ACC112 (cell line): ENCODE results near the gene RILPL1.
"Not testable (repeated sequence)": the region's sequence is repeated elsewhere in the genome, so short reads cannot be mapped to it uniquely, and the experiment has no call there.

Source experiments
- H2AFZ ChIP-seq: fragments of 200-600 bp; sonication (generic); one replicate; pipeline ENCODE4 v1.6.0; 2017; ENCODE audit warnings: antibody characterized with exemption, low read length; ENCODE audit not compliant: unreplicated experiment
- H3K27ac ChIP-seq: fragments of 200-600 bp; sonication (generic); 2 replicates; pipeline ENCODE4 v1.5.1; 2014; ENCODE audit warnings: low read depth, mild to moderate bottlenecking, antibody characterized with exemption, low read length, moderate library complexity
- H3K27me3 ChIP-seq: fragments of 200-600 bp; sonication (generic); 2 replicates; pipeline ENCODE4 v1.6.1; 2014; ENCODE audit warnings: mild to moderate bottlenecking, antibody characterized with exemption, low read length, moderate library complexity, mixed read lengths; ENCODE audit not compliant: insufficient read depth
- H3K36me3 ChIP-seq: fragments of 200-600 bp; sonication (generic); 2 replicates; pipeline ENCODE4 v1.6.1; 2016; ENCODE audit warnings: mild to moderate bottlenecking, antibody characterized with exemption, low read length, moderate library complexity, mixed read lengths; ENCODE audit not compliant: insufficient read depth
- H3K4me1 ChIP-seq: fragments of 200-600 bp; sonication (generic); one replicate; pipeline ENCODE4 v1.6.1; 2016; ENCODE audit warnings: low read length, mixed read lengths; ENCODE audit not compliant: insufficient read depth, unreplicated experiment, control insufficient read depth
- H3K4me3 ChIP-seq: fragments of 200-600 bp; sonication (generic); 2 replicates; pipeline ENCODE4 v1.5.1; 2014; ENCODE audit warnings: mild to moderate bottlenecking, low read depth, low read length
- H3K79me2 ChIP-seq: fragments of 200-600 bp; sonication (generic); one replicate; pipeline ENCODE4 v1.6.0; 2016; ENCODE audit warnings: low read length; ENCODE audit not compliant: control insufficient read depth, unreplicated experiment, insufficient read depth

Gene RILPL1

GRCh38 chr12:123445388-123446332 lies 87.9 kb downstream of the RILPL1 start:
- H2AFZ ChIP-seq, result peak overlapping the region; percentile 88
- no peaks in the 10 kb centered on the region for H3K79me2 ChIP-seq
- H3K27me3 ChIP-seq, result no peaks in the 10 kb centered on the region
- H3K4me3 ChIP-seq, result peak overlapping the region; percentile 29; the same call in 1 of the 2 replicates
- no peaks in the 10 kb centered on the region for H3K36me3 ChIP-seq
- H3K27ac ChIP-seq, result peak overlapping the region; percentile 91
- peaks cover 20% of the 10 kb centered on the region for H3K4me1 ChIP-seq

GRCh38 chr12:123444092-123445026 lies 89.2 kb downstream of the RILPL1 start:
- Histone ChIP-seq H3K4me1 (peaks cover 20% of the 10 kb centered on the region), H3K79me2 (no peaks in the 10 kb centered on the region), H3K27ac (peak overlapping the region; percentile 91), H3K4me3 (no peak overlapping the region), H3K36me3 (no peaks in the 10 kb centered on the region), H3K27me3 (no peaks in the 10 kb centered on the region), H2AFZ (no peak overlapping the region)

- peaks cover 20% of the 10 kb centered on the region for H3K4me1 ChIP-seq
- H3K79me2 ChIP-seq, result no peaks in the 10 kb centered on the region
- H3K27ac ChIP-seq, result no peak overlapping the region
- H3K36me3 ChIP-seq, result no peaks in the 10 kb centered on the region
- no peak overlapping the region for H2AFZ ChIP-seq
- no peak overlapping the region for H3K4me3 ChIP-seq
- H3K27me3 ChIP-seq, result no peaks in the 10 kb centered on the region
Observed at GRCh38 chr12:123442774-123443173, 90.7 kb downstream of the RILPL1 start.

- Histone ChIP-seq H3K79me2 (no peaks in the 10 kb centered on the region), H2AFZ (no peak overlapping the region), H3K4me3 (no peak overlapping the region), H3K27ac (no peak overlapping the region), H3K4me1 (peaks cover 20% of the 10 kb centered on the region), H3K27me3 (no peaks in the 10 kb centered on the region), H3K36me3 (no peaks in the 10 kb centered on the region)
Observed at GRCh38 chr12:123441523-123442164, 91.9 kb downstream of the RILPL1 start.

GRCh38 chr12:123436017-123436964 lies 97.2 kb downstream of the RILPL1 start, which contains the start of gene RILPL2:
Gene RILPL2, minus strand, starts transcription at chr12:123436684. Its CDS starts 264 bp downstream, at chr12:123436420.
- Histone ChIP-seq H3K36me3 (no peaks in the 10 kb centered on the region), H3K4me3 (peak within 1 kb of the TSS; percentile 83), H3K79me2 (peaks cover 20% of the 10 kb centered on the region), H3K27ac (peak within 1 kb of the TSS; percentile 57; the same call in 1 of the 2 replicates), H2AFZ (peak within 1 kb of the TSS; percentile 52), H3K4me1 (peaks cover 8% of the 10 kb centered on the region), H3K27me3 (no peaks in the 10 kb centered on the region)

- peak overlapping the region; percentile 83 for H3K4me3 ChIP-seq
- H3K36me3 ChIP-seq, result no peaks in the 10 kb centered on the region
- no peaks in the 10 kb centered on the region for H3K27me3 ChIP-seq
- peaks cover 20% of the 10 kb centered on the region for H3K79me2 ChIP-seq
- H3K4me1 ChIP-seq, result peaks cover 8% of the 10 kb centered on the region
- H2AFZ ChIP-seq, result peak overlapping the region; percentile 52
- peak overlapping the region; percentile 57; the same call in 1 of the 2 replicates for H3K27ac ChIP-seq
Observed at GRCh38 chr12:123435636-123436016, 97.9 kb downstream of the RILPL1 start.

GRCh38 chr12:123433615-123434014 lies 99.9 kb downstream of the RILPL1 start:
- H3K27me3 ChIP-seq, result no peaks in the 10 kb centered on the region
- peaks cover 20% of the 10 kb centered on the region for H3K79me2 ChIP-seq
- no peak overlapping the region for H3K4me3 ChIP-seq
- no peak overlapping the region for H2AFZ ChIP-seq
- H3K4me1 ChIP-seq, result peaks cover 8% of the 10 kb centered on the region
- H3K36me3 ChIP-seq, result no peaks in the 10 kb centered on the region
- H3K27ac ChIP-seq, result no peak overlapping the region

- not testable (repeated sequence) for H3K4me3 ChIP-seq, H2AFZ ChIP-seq, H3K27ac ChIP-seq, H3K36me3 ChIP-seq, H3K27me3 ChIP-seq, H3K4me1 ChIP-seq
- peaks cover 20% of the 10 kb centered on the region for H3K79me2 ChIP-seq
Observed at GRCh38 chr12:123431951-123432817, 101.3 kb downstream of the RILPL1 start.

GRCh38 chr12:123429101-123429500 lies 104.4 kb downstream of the RILPL1 start:
- not testable (repeated sequence) for H3K27ac ChIP-seq, H3K4me1 ChIP-seq

More at GRCh38 chr12:123429101-123429500, 104.4 kb downstream of the RILPL1 start:
- not testable (repeated sequence) for H3K36me3 ChIP-seq, H3K27me3 ChIP-seq, H2AFZ ChIP-seq, H3K4me3 ChIP-seq
- peaks cover 12% of the 10 kb centered on the region for H3K79me2 ChIP-seq
